Measurements from ENCODE around the gene LGMN.

Gene LGMN

GRCh38 chr14:92724516-92725340 lies 23.7 kb downstream of the LGMN start:
- peak; percentile 91 to 99 (median 96) for DNase-seq

GRCh38 chr14:92719890-92720323 lies 28.5 kb downstream of the LGMN start:
- DNase-seq, result no peak

DNA sequence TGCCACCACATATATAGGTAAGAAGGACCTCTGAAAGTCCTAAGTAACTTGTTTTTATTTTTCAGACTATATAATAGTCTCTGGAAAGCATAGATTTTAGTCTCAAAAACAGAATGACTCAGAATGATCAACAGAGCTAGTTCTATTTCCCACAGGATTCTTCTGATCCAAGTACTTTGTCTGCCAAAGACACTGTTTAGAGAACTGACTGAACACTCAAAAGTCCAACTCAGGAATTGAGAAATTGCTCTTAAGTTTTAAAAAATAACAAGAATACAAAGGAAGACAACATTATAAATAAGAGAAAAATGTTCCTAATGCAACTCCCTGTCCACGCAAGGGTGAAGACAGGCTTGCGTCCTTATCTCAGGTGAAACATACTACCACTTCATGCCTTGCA lies 29.0 kb downstream of the LGMN start:
- no peak for DNase-seq

DNA sequence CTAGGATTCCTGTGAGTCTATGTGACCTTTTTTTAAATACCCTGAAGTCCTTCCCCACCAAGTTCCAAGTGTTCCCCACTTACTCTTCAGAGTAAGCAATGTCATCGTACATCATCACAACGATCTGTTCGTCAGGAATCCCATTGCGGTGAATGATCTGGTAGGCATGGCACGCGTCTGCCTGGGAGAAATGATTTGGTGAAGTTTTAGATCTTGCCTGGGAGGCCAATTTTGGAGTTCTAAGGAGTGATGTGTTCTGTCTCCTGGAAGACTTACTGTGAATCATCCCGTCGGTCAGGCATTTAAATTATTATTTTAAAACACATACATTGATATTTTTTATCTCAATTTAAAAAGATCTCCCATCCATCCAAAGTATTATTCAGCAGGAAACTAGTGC lies 29.8 kb downstream of the LGMN start:
- no peak for DNase-seq

GRCh38 chr14:92717571-92718042 lies 30.8 kb downstream of the LGMN start:
- DNase-seq, result no peak

DNA sequence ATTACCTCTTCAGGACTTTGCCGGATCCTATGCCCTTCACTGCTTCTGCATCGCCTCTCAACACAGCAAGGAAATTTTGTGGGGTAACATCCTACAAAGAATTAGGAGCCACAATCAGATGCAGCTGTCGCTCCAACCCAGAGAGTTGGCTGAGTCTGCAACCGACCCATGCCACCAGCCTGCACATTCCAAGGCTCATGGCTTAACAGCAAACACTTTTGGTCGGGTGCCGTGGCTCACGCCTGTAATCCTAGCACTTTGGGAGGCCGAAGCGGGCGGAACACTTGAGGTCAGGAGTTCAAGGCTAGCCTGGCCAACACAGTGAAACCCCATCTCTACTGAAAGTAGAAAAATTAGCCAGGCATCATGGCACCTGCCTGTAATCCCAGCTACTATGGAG lies 32.3 kb downstream of the LGMN start:
- no peak for DNase-seq

DNA sequence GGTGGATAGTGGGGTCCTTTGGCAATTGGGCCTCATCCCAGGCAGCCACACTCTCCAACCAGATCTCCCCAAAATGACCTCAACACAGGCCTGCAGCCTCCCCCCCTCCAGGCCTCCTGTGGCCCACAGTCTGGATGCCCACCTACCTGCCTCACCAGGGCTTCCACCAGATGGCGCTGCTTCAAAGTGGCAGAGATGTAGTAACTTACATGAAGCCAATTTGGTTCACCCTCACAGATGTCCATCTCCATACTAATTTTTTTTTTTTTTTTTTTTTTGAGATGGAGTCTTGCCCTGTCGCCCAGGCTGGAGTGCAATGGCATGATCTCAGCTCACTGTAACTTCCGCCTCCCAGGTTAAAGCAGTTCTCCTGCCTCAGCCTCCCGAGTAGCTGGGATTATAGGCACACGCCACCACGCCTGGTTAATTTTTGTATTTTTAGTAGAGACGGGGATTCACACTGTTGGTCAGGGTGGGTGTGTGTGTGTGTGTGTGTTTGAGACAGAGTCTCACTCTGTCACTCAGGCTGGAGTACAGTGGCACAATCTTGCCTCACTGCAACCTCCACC lies 33.6 kb downstream of the LGMN start:
- peak; percentile 80 to 82 (median 81) for DNase-seq

- DNase-seq, result no peak
Measured at GRCh38 chr14:92712654-92713051, 35.8 kb downstream of the LGMN start.

GRCh38 chr14:92711976-92712653 lies 36.3 kb downstream of the LGMN start:
- no peak for DNase-seq

GRCh38 chr14:92710001-92710341 lies 38.5 kb downstream of the LGMN start:
- no peak for DNase-seq

DNA sequence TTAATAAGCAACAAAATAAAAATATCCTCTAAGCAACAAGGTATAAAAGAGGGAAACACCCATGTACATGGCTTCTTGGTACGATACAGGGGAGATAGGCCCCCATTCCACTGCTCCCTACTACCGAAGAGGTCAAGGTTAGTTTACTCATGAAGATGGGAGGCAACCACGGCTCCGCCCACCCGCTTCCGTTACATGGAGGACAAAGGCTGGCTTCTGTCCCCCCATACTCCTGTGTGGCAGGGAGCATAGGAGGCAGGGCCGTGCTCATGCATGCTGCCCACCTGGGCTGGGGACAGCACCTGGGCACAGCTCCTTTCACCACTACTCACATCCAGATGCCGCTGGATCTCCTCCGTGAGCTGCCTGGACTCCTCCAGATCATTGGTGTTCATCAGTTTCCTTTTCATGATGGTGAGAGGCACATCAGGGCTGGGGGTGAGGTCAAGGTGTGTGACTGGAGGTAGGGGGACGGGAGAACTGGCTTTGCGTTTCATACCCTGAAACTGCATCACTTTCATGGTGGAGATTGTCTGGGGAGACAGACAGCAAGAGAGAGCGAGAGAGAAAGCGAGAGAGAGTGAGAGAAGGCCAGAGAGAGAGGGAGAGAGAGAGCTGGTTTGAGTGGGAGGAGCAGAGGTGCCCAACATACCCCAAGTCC lies 39.0 kb downstream of the LGMN start:
- DNase-seq, result no peak

GRCh38 chr14:92706386-92706785 lies 42.0 kb downstream of the LGMN start:
- no peak for DNase-seq

- DNase-seq, result no peak
Measured at GRCh38 chr14:92704821-92705220, 43.6 kb downstream of the LGMN start.

GRCh38 chr14:92704036-92704804 lies 44.2 kb downstream of the LGMN start:
- DNase-seq, result peak; percentile 72 to 89 (median 83)

DNA sequence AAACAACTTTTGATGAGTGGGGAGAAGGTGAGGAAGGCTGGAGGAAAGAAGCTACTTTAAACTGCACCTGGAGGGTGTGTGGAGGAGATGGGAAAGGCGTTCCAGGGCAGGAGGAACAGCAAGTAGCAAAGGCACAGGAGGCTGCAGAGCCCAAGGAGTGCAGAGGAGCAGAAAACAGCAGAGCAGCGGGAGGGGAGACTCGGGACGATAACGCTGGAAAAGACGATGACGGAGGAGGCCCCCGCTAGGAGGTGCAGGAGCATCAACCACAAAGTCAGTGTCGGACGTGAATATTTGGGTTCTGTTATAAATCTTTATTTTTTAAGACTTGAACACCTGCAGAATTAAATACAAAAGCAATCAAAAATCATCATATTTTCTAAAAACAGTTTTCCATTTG lies 44.9 kb downstream of the LGMN start:
- no peak for DNase-seq

GRCh38 chr14:92702441-92702918 lies 45.9 kb downstream of the LGMN start:
- peak; percentile 63 to 65 (median 63) for DNase-seq

DNA sequence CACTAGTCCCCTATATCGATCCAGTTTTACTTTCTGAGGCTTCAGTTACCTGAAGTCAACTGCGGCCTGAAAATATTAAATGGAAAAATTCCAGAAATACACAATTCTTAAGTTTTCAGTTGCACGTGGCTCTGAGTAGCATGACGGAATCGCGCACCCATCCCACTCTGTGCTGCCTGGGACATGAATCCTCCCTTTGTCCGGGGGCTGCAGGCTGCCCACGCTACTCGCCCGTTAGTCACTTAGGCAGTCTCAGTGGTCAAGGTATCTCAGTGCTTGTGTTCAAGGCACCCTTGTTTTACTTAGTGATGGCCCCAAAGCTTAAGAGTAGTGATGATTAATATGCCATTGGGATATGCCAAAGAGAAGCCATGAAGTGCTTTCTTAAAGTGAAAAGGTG lies 46.6 kb downstream of the LGMN start:
- no peak for DNase-seq

GRCh38 chr14:92698393-92698792 lies 50.0 kb downstream of the LGMN start:
- DNase-seq, result no peak

DNA sequence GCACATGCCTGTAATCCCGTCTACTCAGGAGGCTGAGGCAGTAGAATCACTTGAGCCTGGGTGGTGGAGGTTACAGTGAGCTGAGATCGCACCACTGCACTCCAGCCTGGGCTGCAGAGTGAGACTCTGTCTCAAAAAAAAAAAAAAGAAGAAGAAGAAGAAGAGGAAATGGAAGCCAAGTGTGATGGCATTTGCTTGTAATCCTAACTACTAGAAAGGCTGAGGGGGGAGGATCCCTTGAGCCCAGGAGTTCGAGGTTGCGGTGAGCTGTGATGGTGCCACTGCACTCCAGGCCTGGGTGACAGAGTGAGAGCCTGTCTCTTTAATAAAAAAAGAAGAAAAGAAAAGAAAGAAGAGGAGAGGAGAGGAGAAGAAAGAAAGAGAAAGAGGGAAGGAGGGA lies 52.1 kb downstream of the LGMN start:
- peak; percentile 41 to 61 (median 43) for DNase-seq

DNA sequence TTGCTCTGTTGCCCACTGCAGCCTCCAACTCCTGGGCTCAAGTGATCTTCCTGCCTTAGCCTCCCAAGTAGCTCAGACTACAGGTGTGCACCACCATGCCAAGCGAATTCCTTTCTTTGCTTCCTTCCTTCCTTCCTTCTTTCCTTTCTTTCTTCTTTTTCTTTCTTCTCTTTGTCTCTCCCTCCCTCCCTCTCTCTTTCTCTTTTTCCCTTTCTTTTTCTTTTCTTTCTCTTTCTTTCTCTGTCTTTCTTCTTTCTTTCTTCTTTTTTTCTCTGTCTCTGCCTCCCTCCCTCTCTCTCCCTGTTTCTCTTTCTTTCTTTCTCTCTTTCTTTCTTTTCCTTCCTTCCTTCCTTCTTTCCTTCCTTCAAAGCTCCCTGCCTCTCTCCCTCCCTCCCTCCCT lies 52.9 kb downstream of the LGMN start:
- no peak for DNase-seq

DNA sequence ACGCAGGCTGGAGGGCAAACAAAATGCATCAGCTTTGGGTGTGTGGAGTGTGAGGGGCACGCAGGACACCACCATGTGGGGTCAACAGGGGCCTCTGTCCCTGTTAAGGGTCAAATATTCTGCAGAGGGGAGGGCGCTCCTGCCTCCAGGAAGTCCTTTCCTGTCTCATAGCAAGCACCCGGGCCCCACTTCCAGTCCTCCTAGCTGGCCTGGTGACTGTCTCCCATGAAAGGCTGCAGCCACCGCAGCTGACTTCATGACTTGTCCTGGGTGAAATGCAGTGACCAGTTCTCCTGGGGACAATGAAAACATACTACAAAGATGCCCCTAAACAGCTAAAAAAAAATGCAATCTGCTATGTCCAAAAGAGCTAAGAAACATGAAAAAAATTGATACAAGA lies 53.6 kb downstream of the LGMN start:
- no peak for DNase-seq

GRCh38 chr14:92693998-92694795 lies 54.2 kb downstream of the LGMN start:
- no peak for DNase-seq

Measured in suppressor macrophage treated with lipopolysaccharide for 1 hour (primary cell).